ENCODE results near the gene SPATA20. TPM values are rescaled to one million over a fixed set of nuclear protein-coding genes. Genes with fewer than 3 reads are reported as not detected.

The SPATA20 gene
- total RNA-seq, 1 experiment from 2014 or later = 11.1 TPM

GRCh38 chr17:50587571-50587970 lies 40.6 kb downstream of the SPATA20 start:
- Histone ChIP-seq H3K4me3 (ENCODE audit: low read depth, low read length, poor library complexity, severe bottlenecking) (no peak overlapping the region), H3K9me3 (ENCODE audit: low read depth, low read length, poor library complexity, severe bottlenecking) (no peaks in the 10 kb centered on the region), H3K27ac (ENCODE audit: low read depth, low read length, poor library complexity, severe bottlenecking) (no peak overlapping the region), H3K36me3 (ENCODE audit: insufficient read depth, low read length, poor library complexity, severe bottlenecking) (no peaks in the 10 kb centered on the region), H3K27me3 (replicated peaks; ENCODE audit: insufficient read depth, low read depth, low read length, poor library complexity) (no peaks in the 10 kb centered on the region), H3K4me1 (ENCODE audit: insufficient read depth, low read length, poor library complexity, severe bottlenecking) (no peaks in the 10 kb centered on the region)
- CTCF ChIA-PET = no interaction called here
- POLR2A ChIA-PET (ENCODE audit: low non-redundant PET) = no interaction called here
- intact Hi-C loops (cut with micrococcal nuclease; ENCODE audit: unreplicated experiment) = no loop called here
- TF ChIP-seq, protein P1, sequence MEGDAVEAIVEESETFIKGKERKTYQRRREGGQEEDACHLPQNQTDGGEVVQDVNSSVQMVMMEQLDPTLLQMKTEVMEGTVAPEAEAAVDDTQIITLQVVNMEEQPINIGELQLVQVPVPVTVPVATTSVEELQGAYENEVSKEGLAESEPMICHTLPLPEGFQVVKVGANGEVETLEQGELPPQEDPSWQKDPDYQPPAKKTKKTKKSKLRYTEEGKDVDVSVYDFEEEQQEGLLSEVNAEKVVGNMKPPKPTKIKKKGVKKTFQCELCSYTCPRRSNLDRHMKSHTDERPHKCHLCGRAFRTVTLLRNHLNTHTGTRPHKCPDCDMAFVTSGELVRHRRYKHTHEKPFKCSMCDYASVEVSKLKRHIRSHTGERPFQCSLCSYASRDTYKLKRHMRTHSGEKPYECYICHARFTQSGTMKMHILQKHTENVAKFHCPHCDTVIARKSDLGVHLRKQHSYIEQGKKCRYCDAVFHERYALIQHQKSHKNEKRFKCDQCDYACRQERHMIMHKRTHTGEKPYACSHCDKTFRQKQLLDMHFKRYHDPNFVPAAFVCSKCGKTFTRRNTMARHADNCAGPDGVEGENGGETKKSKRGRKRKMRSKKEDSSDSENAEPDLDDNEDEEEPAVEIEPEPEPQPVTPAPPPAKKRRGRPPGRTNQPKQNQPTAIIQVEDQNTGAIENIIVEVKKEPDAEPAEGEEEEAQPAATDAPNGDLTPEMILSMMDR (conservative IDR thresholded peaks at IDR 0.05; ENCODE audit: low read depth, low read length) = no peak
- TF ChIP-seq EZH2 (IDR thresholded peaks at IDR 0.05; ENCODE audit: borderline replicate concordance, low read depth, low read length, poor library complexity, severe bottlenecking) = no peak
- BruUV-seq (replicated peaks) = no TSS peak
- no peak for DNase-seq (ENCODE audit: low spot score)

- ChIA-PET POLR2A (ENCODE audit: low non-redundant PET) (no interaction called here), CTCF (interaction anchor here (0.6 kb wide), 1 partner anchor 28 kb away, joined by 3 read pairs; no protein-coding TSS in a partner anchor)
- BruUV-seq (replicated peaks) = no TSS peak
- Histone ChIP-seq H3K4me3 (ENCODE audit: low read depth, low read length, poor library complexity, severe bottlenecking) (no peak overlapping the region), H3K36me3 (ENCODE audit: insufficient read depth, low read length, poor library complexity, severe bottlenecking) (no peaks in the 10 kb centered on the region), H3K9me3 (ENCODE audit: low read depth, low read length, poor library complexity, severe bottlenecking) (no peaks in the 10 kb centered on the region), H3K27me3 (replicated peaks; ENCODE audit: insufficient read depth, low read depth, low read length, poor library complexity) (no peaks in the 10 kb centered on the region), H3K27ac (ENCODE audit: low read depth, low read length, poor library complexity, severe bottlenecking) (no peak overlapping the region), H3K4me1 (ENCODE audit: insufficient read depth, low read length, poor library complexity, severe bottlenecking) (no peaks in the 10 kb centered on the region)
- TF ChIP-seq EZH2 (IDR thresholded peaks at IDR 0.05; ENCODE audit: borderline replicate concordance, low read depth, low read length, poor library complexity, severe bottlenecking) = no peak
- no peak for DNase-seq (ENCODE audit: low spot score)
- intact Hi-C loops (cut with micrococcal nuclease; ENCODE audit: unreplicated experiment) = no loop called here
These were observed 41.5 kb downstream of the SPATA20 start for GRCh38 chr17:50588391-50589049.

DNA sequence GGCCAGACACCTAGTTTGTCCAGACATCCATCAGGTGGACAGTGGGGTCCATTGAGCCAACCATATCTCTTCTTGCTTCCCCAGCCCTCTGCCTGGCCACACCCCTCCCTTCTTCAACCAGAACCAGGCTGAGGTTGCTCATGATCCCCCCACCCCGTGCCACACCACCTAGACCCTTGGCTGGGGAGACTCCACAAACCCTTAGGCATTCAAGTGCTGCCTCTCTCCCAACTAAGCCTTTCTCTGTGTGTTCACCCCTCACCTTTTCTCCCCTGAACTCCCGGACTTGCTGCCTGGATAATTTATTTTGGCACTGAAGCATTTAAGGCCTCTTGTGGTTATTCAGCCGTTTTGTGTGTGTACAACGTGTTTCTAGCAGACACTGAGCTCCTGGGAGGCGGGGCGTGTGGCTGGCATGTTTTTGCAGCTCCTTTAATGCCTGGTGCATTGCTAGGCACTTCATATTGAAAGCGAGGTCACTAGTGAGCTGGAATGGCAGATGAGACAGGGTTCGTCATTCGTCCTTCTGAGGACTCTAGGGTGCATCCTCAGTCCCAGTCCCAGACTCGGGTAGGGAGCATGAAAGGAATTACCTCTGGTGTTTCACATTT lies 42.2 kb downstream of the SPATA20 start:
- Histone ChIP-seq H3K9me3 (ENCODE audit: low read depth, low read length, poor library complexity, severe bottlenecking) (no peaks in the 10 kb centered on the region), H3K36me3 (ENCODE audit: insufficient read depth, low read length, poor library complexity, severe bottlenecking) (no peaks in the 10 kb centered on the region), H3K27me3 (replicated peaks; ENCODE audit: insufficient read depth, low read depth, low read length, poor library complexity) (no peaks in the 10 kb centered on the region), H3K4me3 (ENCODE audit: low read depth, low read length, poor library complexity, severe bottlenecking) (no peak overlapping the region), H3K4me1 (ENCODE audit: insufficient read depth, low read length, poor library complexity, severe bottlenecking) (no peaks in the 10 kb centered on the region), H3K27ac (ENCODE audit: low read depth, low read length, poor library complexity, severe bottlenecking) (no peak overlapping the region)
- no TSS peak for BruUV-seq (replicated peaks)
- ChIA-PET POLR2A (ENCODE audit: low non-redundant PET) (no interaction called here), CTCF (interaction anchor here (0.6 kb wide), 1 partner anchor 28 kb away, joined by 3 read pairs; no protein-coding TSS in a partner anchor)
- TF ChIP-seq, protein P1 (conservative IDR thresholded peaks at IDR 0.05; ENCODE audit: low read depth, low read length) = no peak
- TF ChIP-seq EZH2 (IDR thresholded peaks at IDR 0.05; ENCODE audit: borderline replicate concordance, low read depth, low read length, poor library complexity, severe bottlenecking) = no peak
- no peak for DNase-seq (ENCODE audit: low spot score)
- intact Hi-C loops (cut with micrococcal nuclease; ENCODE audit: unreplicated experiment) = no loop called here

Measured in A673 (cell line).